ENCODE results near the gene ACHE. TPM values are rescaled to one million over a fixed set of nuclear protein-coding genes. Genes with fewer than 3 reads are reported as not detected.
A peak's percentile ranks its signal among the peaks of the same experiment; 100 is the strongest.

Gene ACHE
- total RNA-seq, 1 experiment from 2014 or later: 7.0 TPM

DNA sequence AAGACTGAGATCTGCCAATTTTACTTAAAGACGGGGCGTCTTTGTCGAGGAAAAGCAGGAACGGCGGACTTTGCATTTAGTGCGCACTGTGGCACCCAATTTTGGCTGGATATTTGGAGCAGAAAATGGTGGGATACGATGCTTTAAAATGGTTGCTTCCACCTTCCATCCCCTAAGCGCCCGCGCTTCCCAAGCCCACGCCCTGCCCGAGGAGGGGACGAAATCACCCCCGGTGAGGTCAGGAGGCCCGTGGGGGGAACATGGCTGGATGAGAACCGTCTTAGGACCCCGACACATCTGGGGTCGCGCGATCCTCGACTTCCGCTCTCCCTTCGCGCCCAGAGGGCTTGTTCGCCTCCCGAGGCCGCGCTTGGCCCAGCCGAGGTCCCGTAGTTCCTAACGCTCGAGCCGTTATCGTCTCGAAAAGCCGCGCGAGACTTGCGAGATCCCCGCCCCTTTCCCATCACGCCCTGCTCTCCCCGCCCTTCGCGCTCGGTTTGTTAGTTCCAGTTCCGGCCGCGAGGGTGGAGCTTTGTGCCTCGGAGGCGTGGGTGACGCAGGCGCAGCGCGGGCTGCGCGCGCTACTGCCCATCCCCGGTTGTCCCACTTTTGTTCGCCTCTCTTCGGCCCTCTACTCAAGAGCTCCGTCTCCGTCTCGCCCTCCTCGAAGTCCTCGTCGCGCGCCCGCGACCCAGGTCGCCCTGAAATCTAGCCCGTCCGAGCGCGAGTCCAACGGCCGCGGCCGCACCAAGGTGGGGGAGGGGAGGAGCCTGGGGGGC lies 20.9 kb downstream of the ACHE start, which contains the start of gene SRRT:
TSS of gene SRRT (plus strand) at position 527 of the 779 bp plus-strand sequence. CDS start 488 bp downstream, outside the sequence.
- TF ChIP-seq, protein P1, sequence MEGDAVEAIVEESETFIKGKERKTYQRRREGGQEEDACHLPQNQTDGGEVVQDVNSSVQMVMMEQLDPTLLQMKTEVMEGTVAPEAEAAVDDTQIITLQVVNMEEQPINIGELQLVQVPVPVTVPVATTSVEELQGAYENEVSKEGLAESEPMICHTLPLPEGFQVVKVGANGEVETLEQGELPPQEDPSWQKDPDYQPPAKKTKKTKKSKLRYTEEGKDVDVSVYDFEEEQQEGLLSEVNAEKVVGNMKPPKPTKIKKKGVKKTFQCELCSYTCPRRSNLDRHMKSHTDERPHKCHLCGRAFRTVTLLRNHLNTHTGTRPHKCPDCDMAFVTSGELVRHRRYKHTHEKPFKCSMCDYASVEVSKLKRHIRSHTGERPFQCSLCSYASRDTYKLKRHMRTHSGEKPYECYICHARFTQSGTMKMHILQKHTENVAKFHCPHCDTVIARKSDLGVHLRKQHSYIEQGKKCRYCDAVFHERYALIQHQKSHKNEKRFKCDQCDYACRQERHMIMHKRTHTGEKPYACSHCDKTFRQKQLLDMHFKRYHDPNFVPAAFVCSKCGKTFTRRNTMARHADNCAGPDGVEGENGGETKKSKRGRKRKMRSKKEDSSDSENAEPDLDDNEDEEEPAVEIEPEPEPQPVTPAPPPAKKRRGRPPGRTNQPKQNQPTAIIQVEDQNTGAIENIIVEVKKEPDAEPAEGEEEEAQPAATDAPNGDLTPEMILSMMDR (conservative IDR thresholded peaks at IDR 0.05): peak; percentile 43; the same call in 2 of the 3 replicates
- peaks cover 24% of the 10 kb centered on the region in 2 experiments for H3K4me1 Mint-ChIP-seq
- peak within 1 kb of the TSS; percentile 78 for H3K4me2 ChIP-seq (ENCODE audit: insufficient read depth, insufficient read length, low read length)
- H3K23ac ChIP-seq (ENCODE audit: insufficient read length, low read depth, low read length): no peak within 1 kb of the TSS
- H3K4me3 Mint-ChIP-seq: peak within 1 kb of the TSS; percentile 99
- H3T11ph ChIP-seq (ENCODE audit: low read length): no peak within 1 kb of the TSS
- H3K36me3 Mint-ChIP-seq (ENCODE audit: insufficient read depth in 1 of 3, low read depth in 3 of 3): peaks cover 55 to 93% (median 89%) of the 10 kb centered on the region in 3 experiments
- H4K91ac ChIP-seq (ENCODE audit: insufficient read length, low read depth, low read length): no peak within 1 kb of the TSS
- H3K79me1 ChIP-seq (ENCODE audit: insufficient read depth, low read depth, low read length, poor library complexity, severe bottlenecking): no peaks in the 10 kb centered on the region
- H3K4ac ChIP-seq (ENCODE audit: low read depth, low read length): no peak within 1 kb of the TSS; the same call in 1 of the 2 replicates
- no peak within 1 kb of the TSS for H2BK120ac ChIP-seq (ENCODE audit: low read depth, low read length, poor library complexity, severe bottlenecking)
- no peak within 1 kb of the TSS for H2BK15ac ChIP-seq (ENCODE audit: low read depth, low read length)
- H2BK12ac ChIP-seq (ENCODE audit: insufficient read length, low read depth, low read length): no peak within 1 kb of the TSS
- no CpG with 5 or more reads among the region's 79 CpGs for WGBS (ENCODE audit: extremely low coverage, insufficient read length, low lambda C conversion rate)
- H3K9ac ChIP-seq (ENCODE audit: extremely low read depth, insufficient read length, low read length): peak within 1 kb of the TSS; percentile 90
- no peak within 1 kb of the TSS for H2BK20ac ChIP-seq (ENCODE audit: low read depth, low read length, poor library complexity, severe bottlenecking)
- H3K23me2 ChIP-seq (ENCODE audit: insufficient read length, low read depth, low read length, poor library complexity, severe bottlenecking): peaks cover 5% of the 10 kb centered on the region
- no peak within 1 kb of the TSS for H2BK5ac ChIP-seq (ENCODE audit: insufficient read length, low read length)
- DNase-seq: peak; percentile 97
- peak within 1 kb of the TSS; percentile 95 for H3K18ac ChIP-seq (ENCODE audit: insufficient read length, low read depth, low read length)
- H3K9me3 Mint-ChIP-seq: no peaks in the 10 kb centered on the region
- no peaks in the 10 kb centered on the region; the same call in 1 of the 2 replicates for H3K4me1 ChIP-seq (ENCODE audit: insufficient read depth, low read length)
- no peak within 1 kb of the TSS for H2AK5ac ChIP-seq (ENCODE audit: insufficient read length, low read length)
- H4K5ac ChIP-seq (ENCODE audit: insufficient read length, low read depth, low read length): peak within 1 kb of the TSS; percentile 15
- H3K27me3 Mint-ChIP-seq (ENCODE audit: low read depth): no peaks in the 10 kb centered on the region
- no peak within 1 kb of the TSS for H2AFZ ChIP-seq (ENCODE audit: low read length)
- H3K56ac ChIP-seq (ENCODE audit: insufficient read length, low read depth, low read length): no peak within 1 kb of the TSS
- no peaks in the 10 kb centered on the region for H3K27me3 ChIP-seq (ENCODE audit: insufficient read depth, low read length)
- H3K79me2 ChIP-seq (ENCODE audit: insufficient read depth, low read length): peaks cover 34% of the 10 kb centered on the region; the same call in 1 of the 2 replicates
- H3K27ac Mint-ChIP-seq: peak within 1 kb of the TSS; percentile 99 to 100 (median 99)
- peak within 1 kb of the TSS; percentile 73 for H3K27ac ChIP-seq (ENCODE audit: insufficient read length, low read depth, low read length)
- no peaks in the 10 kb centered on the region for H4K20me1 ChIP-seq (ENCODE audit: control insufficient read depth, insufficient read depth, insufficient read length)
- no peak within 1 kb of the TSS for H4K8ac ChIP-seq (replicated peaks; ENCODE audit: insufficient read length, low read depth, low read length)
- peak within 1 kb of the TSS; percentile 89 for H3K14ac ChIP-seq (ENCODE audit: insufficient read depth, low read length)
- H3K9me3 ChIP-seq (ENCODE audit: control insufficient read depth, low read depth, low read length): no peaks in the 10 kb centered on the region

Measured in H9 (cell line).